ENCODE results near the gene ZNF804B.
"Not testable (repeated sequence)": the region's sequence is repeated elsewhere in the genome, so short reads cannot be mapped to it uniquely, and the experiment has no call there.

ZNF804B gene

GRCh38 chr7:89183712-89184111 is 424.2 kb downstream of the ZNF804B start:
- H3K4ac ChIP-seq (ENCODE audit: low read depth, low read length) = no peak overlapping the region
- no peak overlapping the region for H3K27ac ChIP-seq (ENCODE audit: low read depth, low read length)
- no peak overlapping the region for H4K5ac ChIP-seq (ENCODE audit: low read length)
- no peaks in the 10 kb centered on the region for H3K79me1 ChIP-seq (ENCODE audit: low read length)
- no peak for DNase-seq
- no peak overlapping the region for H3K4me3 ChIP-seq (ENCODE audit: low read length)
- no peak overlapping the region for H2BK5ac ChIP-seq (ENCODE audit: low read length)
- no peak overlapping the region for H3K9ac ChIP-seq (ENCODE audit: low read length)
- H3K23ac ChIP-seq (ENCODE audit: low read length) = no peak overlapping the region
- no peaks in the 10 kb centered on the region for H3K79me2 ChIP-seq (ENCODE audit: control insufficient read depth, insufficient read depth, low read length)
- H3K27me3 ChIP-seq (ENCODE audit: insufficient read depth, low read length, poor library complexity) = no peaks in the 10 kb centered on the region
- no peak overlapping the region for H2BK120ac ChIP-seq (ENCODE audit: low read depth, low read length)
- H3K4me2 ChIP-seq (ENCODE audit: low read length) = no peak overlapping the region
- no peaks in the 10 kb centered on the region for H3K4me1 ChIP-seq (ENCODE audit: control insufficient read depth, low read depth, low read length)
- H2BK15ac ChIP-seq (replicated peaks; ENCODE audit: low read depth) = no peak overlapping the region
- no CpG with 5 or more reads among the region's 5 CpGs for WGBS (ENCODE audit: extremely low coverage, insufficient coverage, low lambda C conversion rate)
- H2AK5ac ChIP-seq (ENCODE audit: low read length) = no peak overlapping the region
- no peak overlapping the region for H4K8ac ChIP-seq (ENCODE audit: low read depth, low read length)
- no peak overlapping the region for H3K56ac ChIP-seq (ENCODE audit: low read length)
- no peak overlapping the region for H3K18ac ChIP-seq (ENCODE audit: low read length)
- no peaks in the 10 kb centered on the region for H3K36me3 ChIP-seq (ENCODE audit: control insufficient read depth, insufficient read depth, low read length)

GRCh38 chr7:89200758-89201157 is 441.3 kb downstream of the ZNF804B start:
- no peak overlapping the region for H3K56ac ChIP-seq (ENCODE audit: low read length)
- no peak overlapping the region for H2BK120ac ChIP-seq (ENCODE audit: low read depth, low read length)
- H4K5ac ChIP-seq (ENCODE audit: low read length) = no peak overlapping the region
- H2AK5ac ChIP-seq (ENCODE audit: low read length) = no peak overlapping the region
- H3K4me3 ChIP-seq (ENCODE audit: low read length) = no peak overlapping the region
- H3K23ac ChIP-seq (ENCODE audit: low read length) = no peak overlapping the region
- no peak overlapping the region for H2BK15ac ChIP-seq (replicated peaks; ENCODE audit: low read depth)
- no CpG with 5 or more reads among the region's 2 CpGs for WGBS (ENCODE audit: extremely low coverage, insufficient coverage, low lambda C conversion rate)
- no peak overlapping the region for H3K4me2 ChIP-seq (ENCODE audit: low read length)
- H3K27me3 ChIP-seq (ENCODE audit: insufficient read depth, low read length, poor library complexity) = no peaks in the 10 kb centered on the region
- no peak overlapping the region for H3K18ac ChIP-seq (ENCODE audit: low read length)
- no peaks in the 10 kb centered on the region for H3K36me3 ChIP-seq (ENCODE audit: control insufficient read depth, insufficient read depth, low read length)
- no peak overlapping the region for H2BK5ac ChIP-seq (ENCODE audit: low read length)
- no peaks in the 10 kb centered on the region for H3K4me1 ChIP-seq (ENCODE audit: control insufficient read depth, low read depth, low read length)
- no peak overlapping the region for H3K27ac ChIP-seq (ENCODE audit: low read depth, low read length)
- no peak overlapping the region for H3K4ac ChIP-seq (ENCODE audit: low read depth, low read length)
- H3K9ac ChIP-seq (ENCODE audit: low read length) = no peak overlapping the region
- no peak overlapping the region for H4K8ac ChIP-seq (ENCODE audit: low read depth, low read length)
- no peaks in the 10 kb centered on the region for H3K79me1 ChIP-seq (ENCODE audit: low read length)
- H3K79me2 ChIP-seq (ENCODE audit: control insufficient read depth, insufficient read depth, low read length) = no peaks in the 10 kb centered on the region
- peak; percentile 66 for DNase-seq

GRCh38 chr7:89223900-89224395 is 464.4 kb downstream of the ZNF804B start:
- no peak overlapping the region for H3K27ac ChIP-seq (ENCODE audit: low read depth, low read length)
- no peak overlapping the region for H4K5ac ChIP-seq (ENCODE audit: low read length)
- H3K9ac ChIP-seq (ENCODE audit: low read length) = no peak overlapping the region
- H3K27me3 ChIP-seq (ENCODE audit: insufficient read depth, low read length, poor library complexity) = no peaks in the 10 kb centered on the region
- no peaks in the 10 kb centered on the region for H3K79me2 ChIP-seq (ENCODE audit: control insufficient read depth, insufficient read depth, low read length)
- no peak overlapping the region for H3K18ac ChIP-seq (ENCODE audit: low read length)
- H3K4ac ChIP-seq (ENCODE audit: low read depth, low read length) = no peak overlapping the region
- H4K8ac ChIP-seq (ENCODE audit: low read depth, low read length) = no peak overlapping the region
- no peak overlapping the region for H2BK15ac ChIP-seq (replicated peaks; ENCODE audit: low read depth)
- H3K23ac ChIP-seq (ENCODE audit: low read length) = no peak overlapping the region
- H2AK5ac ChIP-seq (ENCODE audit: low read length) = no peak overlapping the region
- H3K4me1 ChIP-seq (ENCODE audit: control insufficient read depth, low read depth, low read length) = no peaks in the 10 kb centered on the region
- no peak overlapping the region for H3K4me2 ChIP-seq (ENCODE audit: low read length)
- H3K4me3 ChIP-seq (ENCODE audit: low read length) = no peak overlapping the region
- DNase-seq = no peak
- H3K36me3 ChIP-seq (ENCODE audit: control insufficient read depth, insufficient read depth, low read length) = no peaks in the 10 kb centered on the region
- H3K56ac ChIP-seq (ENCODE audit: low read length) = no peak overlapping the region
- WGBS (ENCODE audit: extremely low coverage, insufficient coverage, low lambda C conversion rate) = 100% methylated on average over 1 of the region's 2 CpGs
- no peak overlapping the region for H2BK5ac ChIP-seq (ENCODE audit: low read length)
- H3K79me1 ChIP-seq (ENCODE audit: low read length) = no peaks in the 10 kb centered on the region
- H2BK120ac ChIP-seq (ENCODE audit: low read depth, low read length) = no peak overlapping the region

- not testable (repeated sequence) for H3K4ac ChIP-seq (ENCODE audit: low read depth, low read length)
Observed at GRCh38 chr7:89228688-89229171, 469.2 kb downstream of the ZNF804B start.

GRCh38 chr7:89238156-89238555 is 478.7 kb downstream of the ZNF804B start:
- Histone ChIP-seq H3K36me3 (ENCODE audit: control insufficient read depth, insufficient read depth, low read length) (no peaks in the 10 kb centered on the region), H2BK5ac (ENCODE audit: low read length) (no peak overlapping the region), H3K9ac (ENCODE audit: low read length) (no peak overlapping the region), H3K27ac (ENCODE audit: low read depth, low read length) (no peak overlapping the region), H4K8ac (ENCODE audit: low read depth, low read length) (no peak overlapping the region), H3K4me2 (ENCODE audit: low read length) (no peak overlapping the region), H3K4me1 (ENCODE audit: control insufficient read depth, low read depth, low read length) (no peaks in the 10 kb centered on the region), H3K4ac (ENCODE audit: low read depth, low read length) (no peak overlapping the region), H3K79me2 (ENCODE audit: control insufficient read depth, insufficient read depth, low read length) (no peaks in the 10 kb centered on the region), H2BK15ac (replicated peaks; ENCODE audit: low read depth) (no peak overlapping the region), H3K79me1 (ENCODE audit: low read length) (no peaks in the 10 kb centered on the region), H2AK5ac (ENCODE audit: low read length) (no peak overlapping the region), H3K27me3 (ENCODE audit: insufficient read depth, low read length, poor library complexity) (no peaks in the 10 kb centered on the region), H3K4me3 (ENCODE audit: low read length) (no peak overlapping the region), H3K56ac (ENCODE audit: low read length) (no peak overlapping the region), H3K18ac (ENCODE audit: low read length) (no peak overlapping the region), H3K23ac (ENCODE audit: low read length) (no peak overlapping the region), H4K5ac (ENCODE audit: low read length) (no peak overlapping the region), H2BK120ac (ENCODE audit: low read depth, low read length) (no peak overlapping the region)
- no peak for DNase-seq

More at GRCh38 chr7:89228688-89229171, 469.2 kb downstream of the ZNF804B start:
- H2BK15ac ChIP-seq (replicated peaks; ENCODE audit: low read depth); H2AK5ac ChIP-seq (ENCODE audit: low read length); H3K23ac ChIP-seq (ENCODE audit: low read length); H2BK5ac ChIP-seq (ENCODE audit: low read length); H2BK120ac ChIP-seq (ENCODE audit: low read depth, low read length); H4K5ac ChIP-seq (ENCODE audit: low read length); H3K18ac ChIP-seq (ENCODE audit: low read length); H3K56ac ChIP-seq (ENCODE audit: low read length); H3K4me3 ChIP-seq (ENCODE audit: low read length); H3K27ac ChIP-seq (ENCODE audit: low read depth, low read length); H3K79me1 ChIP-seq (ENCODE audit: low read length); H3K27me3 ChIP-seq (ENCODE audit: insufficient read depth, low read length, poor library complexity); H3K9ac ChIP-seq (ENCODE audit: low read length); DNase-seq; H3K36me3 ChIP-seq (ENCODE audit: control insufficient read depth, insufficient read depth, low read length); H3K4me1 ChIP-seq (ENCODE audit: control insufficient read depth, low read depth, low read length); H3K79me2 ChIP-seq (ENCODE audit: control insufficient read depth, insufficient read depth, low read length); H4K8ac ChIP-seq (ENCODE audit: low read depth, low read length); H3K4me2 ChIP-seq (ENCODE audit: low read length): not testable (repeated sequence)
- no CpG with 5 or more reads among the region's 31 CpGs for WGBS (ENCODE audit: extremely low coverage, insufficient coverage, low lambda C conversion rate)

GRCh38 chr7:89246196-89246595 is 486.7 kb downstream of the ZNF804B start:
- Histone ChIP-seq H3K9ac (ENCODE audit: low read length) (no peak overlapping the region), H2BK5ac (ENCODE audit: low read length) (no peak overlapping the region), H3K27me3 (ENCODE audit: insufficient read depth, low read length, poor library complexity) (no peaks in the 10 kb centered on the region), H3K4me2 (ENCODE audit: low read length) (no peak overlapping the region), H4K8ac (ENCODE audit: low read depth, low read length) (no peak overlapping the region), H2BK120ac (ENCODE audit: low read depth, low read length) (no peak overlapping the region), H3K36me3 (ENCODE audit: control insufficient read depth, insufficient read depth, low read length) (no peaks in the 10 kb centered on the region), H3K79me2 (ENCODE audit: control insufficient read depth, insufficient read depth, low read length) (no peaks in the 10 kb centered on the region), H2BK15ac (replicated peaks; ENCODE audit: low read depth) (no peak overlapping the region), H3K79me1 (ENCODE audit: low read length) (no peaks in the 10 kb centered on the region), H3K23ac (ENCODE audit: low read length) (no peak overlapping the region), H2AK5ac (ENCODE audit: low read length) (no peak overlapping the region), H3K56ac (ENCODE audit: low read length) (no peak overlapping the region), H3K18ac (ENCODE audit: low read length) (no peak overlapping the region), H3K4ac (ENCODE audit: low read depth, low read length) (no peak overlapping the region), H3K4me3 (ENCODE audit: low read length) (no peak overlapping the region), H4K5ac (ENCODE audit: low read length) (no peak overlapping the region), H3K4me1 (ENCODE audit: control insufficient read depth, low read depth, low read length) (no peaks in the 10 kb centered on the region), H3K27ac (ENCODE audit: low read depth, low read length) (no peak overlapping the region)
- DNase-seq = no peak

Data from mesendoderm (in vitro differentiated cells).